Activated naive CD4-positive, alpha-beta T cell treated with anti-CD3 and anti-CD28 coated beads, Interleukin-2, amount 10 ng/mL, durations not matched to agents 7 days and 5 days (primary cell): ENCODE results near the gene DNAAF3.
"Not testable (repeated sequence)": the region's sequence is repeated elsewhere in the genome, so short reads cannot be mapped to it uniquely, and the experiment has no call there.

Experiments
- CTCF ChIA-PET: fragments of 350-600 bp; sonication (Branson Sonifier 250); formaldehyde crosslinking; loops from one replicate; lab custom pipeline; 2021; ENCODE audit warnings: antibody characterized with exemption; lab: Charles Lee
- DNase-seq: peaks from one replicate; pipeline ENCODE4 v3.0.0-alpha.2; 2020
- H3K27ac Mint-ChIP-seq: one replicate; pipeline ENCODE4 v1.8.0; 2021; ENCODE audit warnings: mild to moderate bottlenecking, moderate library complexity, mixed read lengths
- H3K27me3 Mint-ChIP-seq: one replicate; pipeline ENCODE4 v1.8.0; 2021; ENCODE audit warnings: mild to moderate bottlenecking, mixed read lengths
- H3K36me3 Mint-ChIP-seq: one replicate; pipeline ENCODE4 v1.8.0; 2021; ENCODE audit warnings: mixed read lengths
- H3K4me1 Mint-ChIP-seq: one replicate; pipeline ENCODE4 v1.8.0; 2021; ENCODE audit warnings: mixed read lengths
- H3K4me3 Mint-ChIP-seq: one replicate; pipeline ENCODE4 v1.8.0; 2021; ENCODE audit warnings: mild to moderate bottlenecking, moderate library complexity, mixed read lengths
- H3K9me3 Mint-ChIP-seq: one replicate; pipeline ENCODE4 v1.8.0; 2021; ENCODE audit warnings: mixed read lengths

The DNAAF3 gene

DNA sequence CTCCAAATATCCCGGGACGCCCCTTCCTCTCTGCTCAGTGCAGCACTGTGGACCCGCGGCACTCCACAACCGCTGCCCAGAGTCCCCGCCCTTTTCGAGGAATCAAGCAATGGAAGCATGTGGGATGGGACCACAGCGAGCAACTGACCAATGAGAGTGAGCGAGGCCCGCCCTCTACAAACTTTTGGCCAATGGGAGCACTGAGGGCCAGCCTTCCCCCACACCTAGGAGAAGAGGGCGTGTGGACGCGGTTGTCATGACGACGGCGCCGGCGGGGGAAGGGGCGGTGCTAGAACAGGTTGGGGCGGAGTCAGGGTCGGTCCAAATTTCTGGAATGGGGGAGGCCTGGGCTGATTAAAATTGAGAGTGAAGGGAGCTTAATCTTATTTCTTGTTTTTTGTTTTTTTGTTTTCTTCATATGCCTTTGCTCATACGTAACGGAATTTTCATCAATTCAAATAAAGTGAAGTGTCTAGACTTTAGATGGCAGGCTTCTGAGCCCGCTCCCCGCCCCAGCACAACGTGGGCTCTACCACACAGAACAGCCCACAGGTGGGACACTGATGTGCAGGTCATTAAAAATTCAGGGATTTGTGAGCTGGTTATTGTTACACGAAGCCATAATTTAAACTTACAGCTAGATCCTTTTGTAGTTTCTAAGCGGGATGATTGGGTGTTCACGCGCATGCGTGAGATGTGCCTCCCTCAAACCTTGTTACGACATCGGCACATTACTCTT lies at the start of gene DNAAF3:
DNAAF3 (minus strand) TSS at position 84 of the 739 bp plus-strand sequence. CDS start 200 bp downstream, outside the sequence.
- Mint-ChIP-seq H3K27me3 (peaks cover 91% of the 10 kb centered on the region), H3K9me3 (no peaks in the 10 kb centered on the region), H3K4me3 (peak within 1 kb of the TSS; percentile 42), H3K36me3 (peaks cover 5% of the 10 kb centered on the region), H3K27ac (no peak within 1 kb of the TSS), H3K4me1 (peaks cover 11% of the 10 kb centered on the region)
- DNase-seq: peak; percentile 74
- CTCF ChIA-PET: interaction anchor here (1.5 kb wide), 1 partner anchor 9 kb away, joined by 5 read pairs; no protein-coding TSS in a partner anchor

DNA sequence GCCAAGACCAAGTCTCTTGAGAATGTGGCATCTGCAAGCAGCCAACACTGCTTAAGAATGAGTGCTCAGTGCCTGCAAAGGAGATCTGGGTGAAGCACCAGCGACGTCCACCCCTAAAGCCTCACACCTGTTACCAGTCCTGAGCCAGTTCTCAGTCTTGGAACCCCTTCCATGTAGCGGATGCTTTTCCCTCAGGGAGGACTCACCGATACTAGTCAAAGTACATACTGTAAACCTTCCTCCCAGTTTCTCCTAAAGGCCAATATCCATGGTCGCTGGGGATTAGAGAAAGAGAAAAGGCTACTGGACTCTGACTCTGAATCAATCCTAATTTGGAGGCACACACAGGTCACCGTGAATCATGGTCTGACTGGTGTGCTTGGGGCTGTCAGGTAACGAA lies 47.1 kb upstream of the DNAAF3 start:
- no peak for DNase-seq
- Mint-ChIP-seq H3K4me3 (no peak overlapping the region), H3K4me1 (peaks cover 14% of the 10 kb centered on the region), H3K27ac (no peak overlapping the region), H3K27me3 (peaks cover 61% of the 10 kb centered on the region), H3K9me3 (peaks cover 10% of the 10 kb centered on the region), H3K36me3 (no peaks in the 10 kb centered on the region)
- CTCF ChIA-PET: interaction anchor here (0.8 kb wide), 1 partner anchor 10 kb away, joined by 3 read pairs; no protein-coding TSS in a partner anchor

DNA sequence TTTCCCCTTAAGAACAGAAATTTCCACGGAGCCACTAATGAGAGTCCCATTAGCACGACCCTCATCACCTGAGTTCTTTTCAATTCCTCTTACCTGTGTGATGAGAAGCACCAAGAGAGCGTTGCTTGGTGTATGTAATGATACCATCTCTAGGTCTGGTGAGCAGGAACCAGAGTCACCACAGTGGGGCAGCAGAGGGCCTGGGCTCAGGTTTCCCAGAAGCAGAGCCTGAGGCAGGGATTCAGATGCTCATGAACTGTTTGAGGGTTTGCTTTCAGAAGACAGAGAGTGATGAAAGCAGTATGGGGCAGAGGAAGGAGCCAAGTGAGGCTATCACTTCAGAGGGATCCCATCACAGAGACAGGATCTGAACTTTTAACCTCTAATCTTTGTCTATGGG lies 46.0 kb upstream of the DNAAF3 start:
- Mint-ChIP-seq H3K9me3 (peaks cover 10% of the 10 kb centered on the region), H3K27me3 (peaks cover 57% of the 10 kb centered on the region), H3K36me3 (no peaks in the 10 kb centered on the region), H3K4me3 (no peak overlapping the region), H3K27ac (no peak overlapping the region), H3K4me1 (peaks cover 11% of the 10 kb centered on the region)
- CTCF ChIA-PET: interaction anchor here (0.8 kb wide), 1 partner anchor 9 kb away, joined by 3 read pairs; no protein-coding TSS in a partner anchor
- DNase-seq: peak; percentile 71

DNA sequence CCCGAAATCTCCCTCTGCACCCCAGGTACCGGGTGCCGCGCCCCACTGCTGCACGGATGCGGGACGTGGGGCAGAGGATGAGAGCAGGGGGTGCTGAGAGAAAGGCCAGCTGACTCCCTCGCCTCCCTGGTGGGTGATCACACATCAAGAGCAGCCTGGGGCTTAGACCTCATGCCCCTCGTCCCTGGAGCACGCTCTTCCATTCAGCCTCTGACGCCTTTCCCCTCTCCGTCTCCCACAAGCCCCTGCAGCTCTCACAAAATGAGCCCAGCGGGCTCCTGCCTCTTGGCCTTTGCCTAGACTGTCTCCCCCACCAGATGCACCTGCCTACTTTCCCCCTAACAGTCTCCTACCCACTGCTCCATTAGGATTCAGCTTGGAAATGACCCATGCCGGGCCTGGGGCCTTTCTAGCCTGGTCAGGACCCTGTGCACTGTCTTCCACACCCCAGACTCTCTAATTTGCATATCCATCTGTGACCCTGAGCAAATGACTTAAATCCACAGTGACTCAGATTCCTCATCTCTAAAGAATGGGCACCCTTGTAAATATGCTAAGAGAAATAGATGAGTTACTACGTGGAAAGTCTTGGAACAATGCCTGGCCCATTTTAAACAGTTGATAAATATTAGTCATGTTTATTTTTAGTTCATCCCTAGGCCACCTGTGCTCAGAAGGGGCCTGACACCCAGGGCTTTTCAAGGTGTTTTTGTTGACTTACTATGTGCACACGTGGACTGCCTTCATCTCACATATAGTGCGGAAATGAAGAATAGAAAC lies 43.5 kb upstream of the DNAAF3 start:
- Mint-ChIP-seq H3K36me3 (no peaks in the 10 kb centered on the region), H3K9me3 (peaks cover 10% of the 10 kb centered on the region), H3K4me1 (peaks cover 3% of the 10 kb centered on the region), H3K27me3 (peaks cover 56% of the 10 kb centered on the region), H3K27ac (no peak overlapping the region), H3K4me3 (no peak overlapping the region)
- CTCF ChIA-PET: no interaction called here
- no peak for DNase-seq

DNA sequence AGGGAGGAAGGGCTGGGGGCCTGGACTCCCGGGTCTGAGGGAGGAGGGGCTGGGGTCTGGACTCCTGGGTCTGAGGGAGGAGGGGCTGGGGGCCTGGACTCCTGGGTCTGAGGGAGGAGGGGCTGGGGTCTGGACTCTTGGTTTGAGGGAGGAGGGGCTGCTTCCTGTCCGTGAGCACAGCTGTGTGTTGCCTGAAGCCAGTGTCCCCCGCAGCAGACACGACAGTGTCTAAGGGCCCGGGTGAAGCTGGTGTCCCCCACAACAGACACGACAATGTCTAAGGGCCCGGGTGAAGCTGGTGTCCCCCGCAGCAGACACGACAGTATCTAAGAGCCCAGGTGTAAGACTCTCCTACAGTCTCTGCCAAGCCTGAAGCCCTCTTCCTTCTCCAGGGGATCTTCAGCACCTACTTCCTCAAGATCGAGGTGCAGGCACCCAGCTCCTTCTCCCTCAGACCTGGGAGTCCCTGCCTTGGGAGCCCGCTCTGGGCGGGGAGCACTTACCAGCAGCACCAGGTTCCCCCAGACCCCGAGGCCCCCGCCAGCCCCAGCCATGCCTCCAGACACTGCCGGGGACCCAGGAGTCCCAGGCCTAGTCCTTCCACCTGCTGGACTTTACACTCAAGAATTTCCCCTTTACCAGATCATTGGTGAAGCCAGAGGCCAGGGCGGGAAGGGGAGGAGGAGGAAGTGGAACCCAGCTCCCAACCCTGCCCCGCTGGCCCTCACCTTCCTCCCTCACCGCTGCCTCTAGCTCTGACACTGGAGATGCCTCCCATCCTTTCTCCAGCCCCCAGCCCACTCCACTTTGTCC lies 42.7 kb upstream of the DNAAF3 start, which contains the start of gene PTPRH:
PTPRH (minus strand) TSS at position 622 of the 813 bp plus-strand sequence; CDS start at position 554, 68 bp downstream.
- Mint-ChIP-seq H3K27me3 (peaks cover 54% of the 10 kb centered on the region), H3K9me3 (peaks cover 9% of the 10 kb centered on the region)
- CTCF ChIA-PET: no interaction called here

DNA sequence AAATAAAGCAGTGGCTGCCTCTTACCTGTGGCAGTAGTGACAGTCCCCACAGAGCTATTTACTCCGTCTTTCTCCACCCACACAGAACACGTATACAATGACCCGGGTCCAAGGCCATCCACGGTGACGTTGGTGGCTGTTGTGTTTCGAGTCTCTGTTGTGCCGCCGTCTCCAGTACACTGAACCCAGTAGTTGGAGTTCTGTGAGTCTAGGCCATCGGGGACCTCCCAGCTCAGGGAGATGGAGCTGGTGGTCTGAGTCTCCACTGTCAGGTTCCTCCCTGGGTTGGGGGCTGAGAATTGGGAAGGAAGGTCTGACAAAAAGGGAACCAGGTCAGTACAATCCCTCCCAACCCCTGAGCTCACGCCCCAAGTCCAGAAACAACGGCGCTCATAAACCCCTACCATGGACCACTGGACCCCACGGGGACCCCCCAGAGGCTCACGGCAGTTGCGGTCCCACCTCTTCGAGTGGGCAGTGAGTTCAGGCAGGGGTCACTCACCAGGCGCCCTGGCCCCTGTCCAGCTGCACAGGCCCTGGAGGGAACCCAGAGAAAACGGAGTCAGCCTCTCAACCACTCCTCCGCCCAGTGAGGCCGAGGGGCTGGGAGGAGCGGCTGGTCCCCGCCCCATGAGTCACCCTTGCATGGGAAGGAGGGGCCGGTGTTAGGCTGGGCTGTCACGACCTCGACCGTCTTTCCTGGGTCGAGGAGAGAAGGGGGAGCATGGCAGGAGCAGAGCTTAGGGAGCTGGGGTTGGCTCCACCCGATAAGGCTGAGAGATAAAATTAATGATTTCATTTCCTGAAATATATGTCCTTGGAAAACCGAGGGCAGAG lies 40.5 kb upstream of the DNAAF3 start:
- Mint-ChIP-seq H3K36me3 (no peaks in the 10 kb centered on the region), H3K4me3 (no peak overlapping the region), H3K4me1 (peaks cover 3% of the 10 kb centered on the region), H3K27ac (peak overlapping the region; percentile 20), H3K27me3 (peaks cover 61% of the 10 kb centered on the region), H3K9me3 (no peaks in the 10 kb centered on the region)
- CTCF ChIA-PET: interaction anchor here (0.7 kb wide), 1 partner anchor 177 kb away, joined by 3 read pairs; no protein-coding TSS in a partner anchor
- peak; percentile 52 for DNase-seq

More for the DNA sequence above, 42.7 kb upstream of the DNAAF3 start, which contains the start of gene PTPRH:
- no peak within 1 kb of the TSS for H3K27ac Mint-ChIP-seq
- H3K36me3 Mint-ChIP-seq: no peaks in the 10 kb centered on the region
- no peak for DNase-seq
- H3K4me1 Mint-ChIP-seq: peaks cover 3% of the 10 kb centered on the region
- no peak within 1 kb of the TSS for H3K4me3 Mint-ChIP-seq

DNA sequence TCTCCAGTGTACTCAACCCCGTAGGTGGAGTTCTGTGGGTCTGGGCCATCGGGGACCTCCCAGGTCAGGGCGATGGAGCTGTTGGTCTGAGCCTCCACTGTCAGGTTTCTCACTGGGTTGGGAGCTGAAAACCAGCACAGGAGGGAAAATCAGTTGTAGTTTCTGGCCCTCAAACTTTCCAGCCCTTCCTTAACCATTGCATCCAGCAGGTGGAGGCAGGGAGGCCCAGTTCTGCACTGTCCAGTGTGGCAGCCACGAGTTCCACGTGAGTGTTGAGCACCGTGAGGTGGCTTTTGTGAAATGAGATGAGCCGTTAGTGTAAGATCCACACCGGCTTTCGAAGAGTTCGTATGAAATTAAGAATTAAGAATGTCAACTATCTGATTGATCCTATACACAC lies 35.8 kb upstream of the DNAAF3 start:
- H3K9me3 Mint-ChIP-seq, H3K27ac Mint-ChIP-seq, H3K4me1 Mint-ChIP-seq, H3K36me3 Mint-ChIP-seq, H3K4me3 Mint-ChIP-seq, CTCF ChIA-PET, DNase-seq: not testable (repeated sequence)
- peaks cover 69% of the 10 kb centered on the region for H3K27me3 Mint-ChIP-seq

DNA sequence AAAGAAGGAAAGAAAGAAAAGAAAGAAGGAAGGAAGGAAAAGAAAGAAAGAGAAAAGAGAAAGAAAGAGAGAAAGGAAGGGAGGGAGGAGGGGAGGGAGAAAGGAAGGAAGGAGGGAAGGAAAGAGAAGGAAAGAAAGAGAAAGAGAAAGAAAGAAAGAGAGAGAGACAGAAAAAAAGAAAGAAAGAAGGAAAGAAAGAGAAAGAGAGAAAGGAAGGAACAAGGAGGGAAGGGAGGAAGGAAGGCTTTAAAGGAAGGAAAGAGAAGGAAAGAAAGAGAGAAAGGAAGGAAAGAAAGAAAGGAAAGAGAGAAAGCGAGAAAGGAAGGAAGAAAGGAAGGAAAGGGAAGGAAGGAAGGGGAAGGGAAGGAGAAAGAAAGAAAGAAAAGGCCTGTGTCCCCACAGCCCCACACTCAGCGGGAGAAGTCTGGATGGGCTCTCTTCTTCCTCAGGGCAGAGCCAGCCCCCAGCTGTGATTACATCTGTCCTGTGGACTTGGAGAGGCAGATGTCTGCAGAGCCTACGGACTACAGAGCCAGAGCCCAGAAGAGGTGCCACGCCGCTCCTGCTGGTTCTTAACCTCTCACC lies 33.3 kb upstream of the DNAAF3 start:
- peaks cover 47% of the 10 kb centered on the region for H3K27me3 Mint-ChIP-seq
- no peaks in the 10 kb centered on the region for H3K9me3 Mint-ChIP-seq
- no peak overlapping the region for H3K27ac Mint-ChIP-seq
- no peak overlapping the region for H3K4me3 Mint-ChIP-seq
- no peak for DNase-seq
- H3K36me3 Mint-ChIP-seq: no peaks in the 10 kb centered on the region
- no peaks in the 10 kb centered on the region for H3K4me1 Mint-ChIP-seq
- CTCF ChIA-PET: interaction anchor here (1.2 kb wide), 1 partner anchor 218 kb away, joined by 3 read pairs; no protein-coding TSS in a partner anchor

DNA sequence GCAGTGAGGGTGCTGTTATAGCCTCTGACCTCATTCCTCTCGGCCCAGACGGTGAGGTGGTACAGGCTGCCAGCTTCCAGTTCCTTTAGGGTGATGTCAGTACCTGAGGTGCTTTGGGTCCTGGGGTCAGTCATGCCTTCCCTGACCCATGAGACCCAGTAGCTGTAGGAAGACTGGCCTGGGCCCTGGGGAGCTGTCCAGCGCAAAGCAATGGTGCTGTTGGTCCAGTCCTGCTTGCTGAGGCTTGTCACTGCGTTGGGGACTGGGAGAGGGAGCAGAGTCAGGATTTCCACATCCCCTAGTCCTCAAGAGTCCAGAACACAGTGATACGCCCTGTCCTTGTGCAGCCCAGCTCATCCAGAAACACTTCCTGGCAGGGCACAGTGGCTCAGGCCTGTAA lies 32.2 kb upstream of the DNAAF3 start:
- Mint-ChIP-seq H3K4me1 (no peaks in the 10 kb centered on the region), H3K27me3 (peaks cover 44% of the 10 kb centered on the region), H3K36me3 (no peaks in the 10 kb centered on the region), H3K4me3 (no peak overlapping the region), H3K9me3 (no peaks in the 10 kb centered on the region), H3K27ac (no peak overlapping the region)
- DNase-seq: no peak
- CTCF ChIA-PET: interaction anchor here (1.2 kb wide), 1 partner anchor 219 kb away, joined by 3 read pairs; no protein-coding TSS in a partner anchor

DNA sequence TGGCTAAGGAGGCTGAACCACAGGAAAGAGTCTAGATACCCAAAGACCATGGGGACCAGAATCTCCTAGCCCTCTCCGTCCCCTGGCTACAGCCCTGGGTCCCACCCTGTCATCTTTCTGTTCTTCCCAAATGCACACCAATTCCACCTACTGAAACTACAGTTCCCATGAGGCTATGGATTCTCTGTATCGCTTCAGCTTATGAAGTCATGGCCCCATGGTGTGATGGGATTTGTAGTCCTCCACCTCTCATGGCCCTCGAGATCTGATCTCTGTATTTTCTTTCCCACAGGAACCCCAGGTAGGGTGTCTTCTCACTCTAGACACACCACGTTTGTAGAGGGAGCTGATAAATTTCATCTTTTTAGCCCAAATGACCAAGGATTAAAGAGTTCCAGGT lies 31.1 kb upstream of the DNAAF3 start:
- no peaks in the 10 kb centered on the region for H3K36me3 Mint-ChIP-seq
- H3K27me3 Mint-ChIP-seq: peaks cover 41% of the 10 kb centered on the region
- H3K9me3 Mint-ChIP-seq: no peaks in the 10 kb centered on the region
- H3K4me3 Mint-ChIP-seq: no peak overlapping the region
- DNase-seq: no peak
- no peak overlapping the region for H3K27ac Mint-ChIP-seq
- no peaks in the 10 kb centered on the region for H3K4me1 Mint-ChIP-seq
- CTCF ChIA-PET: no interaction called here

DNA sequence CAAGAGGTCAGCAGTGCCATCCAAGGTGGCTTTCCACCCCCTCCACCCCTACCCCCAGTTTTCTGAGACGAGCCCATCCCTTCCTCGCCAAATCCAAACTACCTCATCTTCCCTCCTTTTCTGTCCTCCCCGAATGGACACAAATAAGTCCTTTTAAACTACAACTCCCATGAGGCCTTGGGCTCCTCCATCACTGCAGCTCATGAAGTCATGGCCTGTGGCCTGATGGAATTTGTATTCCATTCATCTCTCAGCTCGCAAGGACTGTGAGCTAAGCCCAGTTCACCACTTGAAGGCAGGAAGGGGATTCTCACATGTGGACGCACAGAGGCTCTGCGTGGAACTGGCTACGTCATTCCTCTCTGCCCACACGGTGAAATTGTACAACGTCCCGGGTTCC lies 30.4 kb upstream of the DNAAF3 start:
- peaks cover 35% of the 10 kb centered on the region for H3K27me3 Mint-ChIP-seq
- no peak overlapping the region for H3K4me3 Mint-ChIP-seq
- H3K9me3 Mint-ChIP-seq: no peaks in the 10 kb centered on the region
- CTCF ChIA-PET: no interaction called here
- no peaks in the 10 kb centered on the region for H3K4me1 Mint-ChIP-seq
- no peak for DNase-seq
- H3K36me3 Mint-ChIP-seq: no peaks in the 10 kb centered on the region
- H3K27ac Mint-ChIP-seq: no peak overlapping the region

DNA sequence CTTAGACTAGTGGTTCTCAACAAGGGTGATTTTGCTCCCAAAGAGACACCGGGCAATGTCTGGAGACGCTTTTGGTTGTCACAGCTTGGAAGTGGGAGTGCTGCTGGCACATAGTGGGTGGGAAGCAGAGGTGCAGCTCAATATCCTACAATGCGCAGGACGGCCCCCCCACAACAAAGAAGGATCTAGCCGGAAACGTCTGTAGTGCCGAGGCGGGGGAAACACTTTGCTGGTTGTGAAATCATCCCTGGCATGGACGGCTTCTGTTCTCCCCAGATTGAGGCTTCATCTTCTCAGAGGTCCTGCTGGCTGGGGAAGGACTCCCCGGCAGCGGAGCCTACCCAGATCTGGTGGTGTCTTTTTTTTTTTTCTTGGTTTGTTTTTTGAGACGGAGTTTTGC lies 27.1 kb upstream of the DNAAF3 start:
- H3K27me3 Mint-ChIP-seq: peaks cover 18% of the 10 kb centered on the region
- no peaks in the 10 kb centered on the region for H3K36me3 Mint-ChIP-seq
- no peak for DNase-seq
- CTCF ChIA-PET: no interaction called here
- no peak overlapping the region for H3K4me3 Mint-ChIP-seq
- peaks cover 12% of the 10 kb centered on the region for H3K4me1 Mint-ChIP-seq
- no peaks in the 10 kb centered on the region for H3K9me3 Mint-ChIP-seq
- no peak overlapping the region for H3K27ac Mint-ChIP-seq

DNA sequence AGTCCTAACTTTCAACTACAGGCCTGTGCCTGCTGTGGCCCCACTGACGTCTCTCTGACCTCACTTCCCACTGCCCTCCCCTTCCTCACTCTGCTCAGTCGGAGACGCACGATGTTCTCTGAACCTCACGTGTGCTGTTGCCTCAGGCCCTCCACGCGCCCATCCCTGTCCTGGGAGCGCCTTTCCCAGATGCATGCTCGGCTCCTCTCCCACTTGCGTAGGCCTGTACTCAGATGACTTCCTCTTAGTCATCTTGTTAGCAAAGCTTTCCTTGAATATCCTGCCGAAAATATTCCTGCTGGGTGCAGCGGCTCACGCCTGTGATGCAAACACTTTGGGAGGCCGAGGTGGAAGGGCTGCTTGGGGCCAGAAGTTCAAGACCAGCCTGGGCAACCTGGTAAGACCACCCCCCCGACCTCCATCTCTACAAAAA lies 23.0 kb upstream of the DNAAF3 start:
- CTCF ChIA-PET: interaction anchor here (1.2 kb wide), 1 partner anchor 14 kb away, joined by 4 read pairs; no protein-coding TSS in a partner anchor
- Mint-ChIP-seq H3K27ac (no peak overlapping the region), H3K9me3 (no peaks in the 10 kb centered on the region), H3K36me3 (no peaks in the 10 kb centered on the region), H3K27me3 (peaks cover 38% of the 10 kb centered on the region), H3K4me1 (peaks cover 21% of the 10 kb centered on the region), H3K4me3 (no peak overlapping the region)
- no peak for DNase-seq
